HG02943 (cell line): ENCODE data around the gene PPP1R37.

Experiments used
- ATAC-seq: cut with Tn5 transposase; IDR thresholded peaks from one replicate; pipeline ENCODE4 v1.9.1; 2021; ENCODE audit warnings: mild to moderate bottlenecking, low read depth, moderate library complexity; ENCODE audit not compliant: unreplicated experiment

The PPP1R37 gene, protein sequence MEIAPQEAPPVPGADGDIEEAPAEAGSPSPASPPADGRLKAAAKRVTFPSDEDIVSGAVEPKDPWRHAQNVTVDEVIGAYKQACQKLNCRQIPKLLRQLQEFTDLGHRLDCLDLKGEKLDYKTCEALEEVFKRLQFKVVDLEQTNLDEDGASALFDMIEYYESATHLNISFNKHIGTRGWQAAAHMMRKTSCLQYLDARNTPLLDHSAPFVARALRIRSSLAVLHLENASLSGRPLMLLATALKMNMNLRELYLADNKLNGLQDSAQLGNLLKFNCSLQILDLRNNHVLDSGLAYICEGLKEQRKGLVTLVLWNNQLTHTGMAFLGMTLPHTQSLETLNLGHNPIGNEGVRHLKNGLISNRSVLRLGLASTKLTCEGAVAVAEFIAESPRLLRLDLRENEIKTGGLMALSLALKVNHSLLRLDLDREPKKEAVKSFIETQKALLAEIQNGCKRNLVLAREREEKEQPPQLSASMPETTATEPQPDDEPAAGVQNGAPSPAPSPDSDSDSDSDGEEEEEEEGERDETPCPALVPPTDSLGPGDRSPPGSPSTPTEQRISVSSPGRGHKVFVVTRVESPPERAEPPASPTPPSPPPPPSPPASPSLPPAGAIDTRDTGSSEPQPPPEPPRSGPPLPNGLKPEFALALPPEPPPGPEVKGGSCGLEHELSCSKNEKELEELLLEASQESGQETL

GRCh38 chr19:45092747-45093678, at the start of gene PPP1R37:
Gene PPP1R37, plus strand, starts transcription at chr19:45093179. Its CDS starts 147 bp downstream, at chr19:45093326.
- peak; percentile 54 for ATAC-seq

DNA sequence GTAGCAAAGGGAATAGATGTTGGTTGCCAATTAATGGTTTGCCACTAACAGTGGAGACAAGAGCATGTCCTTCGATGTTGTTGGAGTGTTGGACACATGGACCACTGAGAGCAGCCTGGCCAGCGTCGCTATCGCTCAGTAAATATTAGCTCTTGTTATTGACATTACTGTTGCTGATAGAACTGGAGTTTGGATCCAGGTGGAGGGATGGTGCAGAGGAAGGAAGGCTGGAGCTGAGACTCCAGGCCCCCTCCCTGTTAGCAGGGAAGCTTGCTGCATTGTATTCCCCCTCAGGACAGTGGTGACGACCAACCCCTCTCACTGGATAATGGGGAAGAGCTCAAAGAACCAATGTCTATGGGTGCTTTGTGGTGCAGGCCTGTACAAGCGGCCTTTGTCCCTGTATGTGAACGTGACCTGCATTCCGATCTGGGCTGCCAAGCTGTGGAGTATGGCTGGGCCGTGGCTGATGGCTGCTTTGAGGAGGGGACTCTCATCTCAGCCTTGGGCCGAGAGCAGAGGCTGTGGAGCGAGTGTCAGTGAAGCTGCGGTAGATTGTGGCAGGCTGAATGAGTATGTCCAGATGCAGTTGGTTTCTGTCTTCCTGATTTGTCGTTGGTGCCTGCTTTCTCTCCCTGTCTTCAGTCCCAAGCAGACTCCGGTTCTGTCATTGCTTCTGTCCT, 47.2 kb upstream of the PPP1R37 start:
- ATAC-seq, result no peak

DNA sequence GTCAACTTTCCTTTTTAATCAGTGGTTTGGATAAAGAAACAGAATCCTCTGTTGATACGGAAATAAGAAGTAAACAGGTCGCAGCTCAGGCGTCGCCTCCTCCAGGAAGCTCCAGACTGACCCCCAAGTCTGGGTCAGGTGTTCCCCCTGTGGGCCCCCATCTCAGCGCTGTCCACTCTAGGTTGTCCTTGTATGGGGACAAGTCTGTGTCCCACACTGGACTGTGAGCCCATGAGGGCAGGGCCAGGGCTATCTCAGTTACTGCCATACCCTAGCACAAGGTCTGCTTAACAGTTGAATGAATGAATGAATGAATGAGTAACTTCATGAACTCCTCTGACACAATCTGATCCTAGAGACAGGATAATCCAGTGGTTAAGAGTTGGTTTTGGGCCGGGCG, 46.6 kb upstream of the PPP1R37 start:
- ATAC-seq, result no peak

- no peak for ATAC-seq
Observed at GRCh38 chr19:45047188-45047797, 45.7 kb upstream of the PPP1R37 start.

DNA sequence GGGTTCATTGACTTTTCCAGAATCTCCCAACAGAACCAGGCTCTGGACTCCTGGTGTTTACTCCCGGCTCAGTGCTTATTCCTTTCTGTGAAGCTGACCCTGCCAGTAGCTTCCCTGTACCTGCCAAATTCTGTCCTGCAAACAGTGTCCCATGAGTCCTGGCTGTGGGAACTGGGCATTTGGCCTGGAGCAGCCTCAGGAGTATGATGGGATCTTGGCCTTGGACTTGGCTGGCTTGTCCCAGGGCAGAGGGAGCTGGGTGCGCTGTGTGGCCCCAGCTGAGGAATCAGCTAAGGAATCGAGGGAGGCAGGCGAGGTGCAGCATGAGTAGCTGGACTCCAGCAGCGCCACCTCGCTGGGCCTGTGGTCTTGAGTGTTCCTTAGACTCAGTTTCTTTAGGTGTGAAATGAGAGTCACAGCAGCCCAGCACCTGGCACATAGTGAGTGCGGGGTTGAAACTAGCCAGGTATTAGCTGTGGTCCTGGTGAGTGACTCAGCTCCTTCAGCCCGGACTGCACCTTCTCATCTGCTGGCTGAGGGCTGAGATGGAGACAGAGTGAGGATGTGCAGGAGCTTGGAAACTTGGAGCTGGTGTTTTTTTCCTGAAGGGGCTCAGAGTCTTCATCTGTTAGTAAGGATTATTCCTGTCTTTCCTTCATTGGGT, 43.8 kb upstream of the PPP1R37 start:
- no peak for ATAC-seq

DNA sequence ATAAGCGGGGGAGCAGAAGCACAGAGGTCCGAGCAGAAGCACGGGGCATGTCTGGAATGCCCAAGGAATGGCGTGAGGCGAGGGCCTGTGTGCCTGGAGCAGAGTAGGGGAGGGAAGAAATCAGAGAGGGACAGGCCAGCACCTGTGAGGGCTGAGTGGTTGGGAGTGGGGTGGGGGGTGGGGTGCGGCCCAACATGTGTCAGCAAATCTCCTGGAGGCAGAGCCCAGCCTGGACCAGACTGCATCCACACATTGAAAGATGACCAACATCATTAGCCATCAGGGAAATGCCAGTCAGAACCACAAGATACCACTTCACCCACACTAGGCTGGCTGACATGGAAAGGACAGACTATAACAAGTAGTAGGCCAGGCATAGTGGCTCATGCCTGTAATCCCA, 42.9 kb upstream of the PPP1R37 start:
- ATAC-seq, result no peak

DNA sequence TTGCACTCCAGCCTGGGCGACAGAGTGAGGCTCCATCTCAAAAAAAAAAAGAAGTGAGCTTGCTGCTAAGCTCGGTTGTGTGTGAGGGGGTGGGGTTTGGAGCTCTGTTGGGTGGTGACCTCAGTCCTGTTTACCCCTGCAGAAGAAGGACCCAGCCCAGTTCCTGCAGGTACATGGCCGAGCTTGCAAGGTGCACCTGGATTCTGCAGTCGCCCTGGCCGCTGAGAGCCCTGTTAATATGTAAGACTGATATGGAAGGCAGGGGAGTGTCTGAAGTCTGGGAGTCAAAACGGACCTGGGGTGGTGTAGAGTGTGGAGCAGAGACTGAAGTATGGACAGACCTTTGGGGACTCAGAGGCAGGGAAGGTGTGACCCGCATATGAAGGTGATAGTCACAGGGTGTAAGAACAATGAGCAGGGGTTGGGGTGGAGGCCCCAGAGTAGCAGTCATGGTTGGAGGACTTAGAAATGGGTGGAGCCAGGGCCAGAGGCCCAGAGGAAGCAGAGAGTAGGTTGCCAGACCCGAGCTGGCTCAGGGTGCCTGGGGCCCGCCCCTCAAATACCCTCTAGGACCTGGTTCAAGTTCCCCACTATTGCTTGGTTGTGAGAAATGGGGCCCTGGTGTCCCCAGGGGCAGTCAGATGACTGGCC, 40.9 kb upstream of the PPP1R37 start:
- no peak for ATAC-seq

- no peak for ATAC-seq
Observed at GRCh38 chr19:45056831-45057230, 36.1 kb upstream of the PPP1R37 start.

DNA sequence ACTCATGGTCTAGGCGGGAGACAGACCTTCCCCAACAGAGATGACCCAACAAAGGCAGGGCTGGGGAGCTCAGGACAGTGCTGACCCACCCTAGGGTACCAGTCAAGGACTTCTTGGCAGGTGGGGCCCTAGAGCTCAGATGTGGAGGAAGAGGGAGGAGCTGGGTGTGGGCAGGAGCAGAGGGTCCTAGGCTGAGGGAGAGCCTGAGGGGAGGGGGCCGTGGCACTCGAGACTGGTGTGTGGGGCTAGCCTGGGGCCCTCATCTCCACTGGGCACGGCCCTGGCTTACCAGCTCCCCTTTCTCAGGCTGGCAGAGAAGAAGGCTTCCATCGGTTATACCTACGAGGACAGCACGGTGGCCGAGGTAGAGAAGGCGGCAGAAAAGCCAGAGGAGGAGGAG, 35.5 kb upstream of the PPP1R37 start:
- no peak for ATAC-seq

GRCh38 chr19:45058622-45059159, 34.3 kb upstream of the PPP1R37 start:
- no peak for ATAC-seq

DNA sequence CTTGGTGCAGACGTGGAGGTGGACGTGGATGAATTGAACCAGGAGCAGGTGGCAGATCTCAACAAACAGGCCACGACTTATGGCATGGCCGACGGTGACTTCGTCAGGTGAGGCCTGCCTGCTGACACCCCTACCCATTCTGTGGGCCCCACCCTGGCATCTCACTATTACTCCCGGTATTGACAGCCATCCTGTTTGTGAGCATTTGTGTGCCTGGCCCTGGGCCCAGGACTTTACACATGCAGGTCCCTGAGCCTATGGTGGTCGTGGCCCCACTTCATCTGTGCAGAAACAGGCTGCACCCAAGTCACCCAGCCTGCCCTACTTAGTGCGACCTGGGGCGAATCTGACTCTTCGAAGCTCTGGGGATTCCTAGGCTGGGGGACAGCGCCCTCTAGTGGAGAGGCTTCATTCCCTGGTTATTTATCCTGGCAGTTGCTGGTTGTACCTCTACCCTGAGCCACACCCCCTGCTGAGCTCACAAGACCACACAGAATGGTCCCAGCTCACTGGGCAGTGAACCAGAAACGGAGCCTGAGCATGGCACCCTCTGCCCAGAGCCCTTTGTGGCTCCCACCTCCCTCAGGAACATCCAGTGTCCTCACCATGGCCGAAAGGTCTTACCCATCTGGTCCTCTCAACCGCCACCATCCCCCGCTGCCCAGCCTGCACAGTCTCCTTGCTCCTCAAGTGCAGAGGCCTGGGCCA, 33.6 kb upstream of the PPP1R37 start:
- ATAC-seq, result no peak

DNA sequence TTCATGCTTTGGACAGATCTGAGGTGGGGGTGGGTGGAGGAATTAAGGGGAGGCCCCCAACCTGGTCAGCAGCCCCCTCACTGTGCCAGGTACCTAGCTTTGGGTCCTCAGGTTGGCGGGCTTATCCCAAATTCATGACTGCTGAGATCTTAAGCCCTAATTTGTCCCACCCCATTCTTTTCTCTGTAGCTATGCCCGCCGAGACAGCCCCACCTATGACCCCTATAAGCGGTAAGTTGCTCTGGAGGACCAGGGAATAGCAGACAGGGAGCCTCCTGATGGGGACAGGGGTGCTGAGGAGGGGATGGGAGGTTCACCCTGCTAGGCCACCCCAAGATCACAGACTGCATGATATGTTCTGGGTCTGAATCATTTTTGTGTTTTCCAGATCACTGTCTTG, 31.0 kb upstream of the PPP1R37 start:
- no peak for ATAC-seq

- ATAC-seq, result no peak
Observed at GRCh38 chr19:45063851-45064801, 28.9 kb upstream of the PPP1R37 start.

- no peak for ATAC-seq
Observed at GRCh38 chr19:45066921-45067661, 25.9 kb upstream of the PPP1R37 start.

DNA sequence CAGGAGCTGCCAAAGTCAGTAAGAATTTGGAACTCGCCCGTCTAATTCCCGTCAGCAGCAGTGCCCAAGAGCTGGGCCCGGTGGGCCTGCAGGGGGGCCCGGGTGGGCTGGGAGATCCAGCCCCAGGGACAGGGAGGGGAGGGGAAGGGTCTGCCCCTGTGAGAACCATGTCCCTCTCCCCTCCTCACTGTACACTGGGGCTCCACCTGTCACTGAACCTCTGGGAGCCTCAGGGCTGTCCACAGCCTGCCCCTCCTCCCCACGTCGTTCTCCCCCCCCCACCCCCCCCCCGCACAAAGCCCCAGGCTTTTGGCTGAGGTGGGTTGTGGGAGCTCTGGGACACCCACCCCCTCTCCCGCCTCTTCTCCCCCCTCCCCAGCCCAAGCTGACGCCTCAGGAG, 24.9 kb upstream of the PPP1R37 start:
- ATAC-seq, result no peak

DNA sequence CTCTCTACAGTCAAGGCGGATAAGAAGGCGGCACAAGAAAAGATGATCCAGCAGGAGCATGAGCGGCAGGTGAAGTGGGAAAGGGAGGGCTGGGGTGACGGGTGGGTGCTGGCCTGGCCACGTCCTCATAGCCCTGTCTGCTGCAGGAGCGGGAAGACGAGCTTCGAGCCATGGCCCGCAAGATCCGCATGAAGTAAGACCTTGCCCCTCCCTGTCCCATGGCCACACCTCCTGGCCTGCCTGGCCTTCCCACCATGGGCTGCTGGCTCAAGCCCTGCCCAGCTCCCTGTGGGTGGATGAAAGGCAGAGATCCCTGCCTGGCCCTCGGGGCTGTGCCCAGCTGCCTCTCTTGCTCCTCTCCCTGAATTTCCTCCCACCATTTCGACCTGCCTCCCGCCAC, 23.9 kb upstream of the PPP1R37 start:
- no peak for ATAC-seq
